Putamen (tissue), 1 donor: ENCODE measurements around the gene OGFR.

Experiments
- DNase-seq: peaks from one replicate; pipeline ENCODE4 v3.0.0-alpha.2; 2016; ENCODE audit warnings: low spot score

OGFR gene

DNA sequence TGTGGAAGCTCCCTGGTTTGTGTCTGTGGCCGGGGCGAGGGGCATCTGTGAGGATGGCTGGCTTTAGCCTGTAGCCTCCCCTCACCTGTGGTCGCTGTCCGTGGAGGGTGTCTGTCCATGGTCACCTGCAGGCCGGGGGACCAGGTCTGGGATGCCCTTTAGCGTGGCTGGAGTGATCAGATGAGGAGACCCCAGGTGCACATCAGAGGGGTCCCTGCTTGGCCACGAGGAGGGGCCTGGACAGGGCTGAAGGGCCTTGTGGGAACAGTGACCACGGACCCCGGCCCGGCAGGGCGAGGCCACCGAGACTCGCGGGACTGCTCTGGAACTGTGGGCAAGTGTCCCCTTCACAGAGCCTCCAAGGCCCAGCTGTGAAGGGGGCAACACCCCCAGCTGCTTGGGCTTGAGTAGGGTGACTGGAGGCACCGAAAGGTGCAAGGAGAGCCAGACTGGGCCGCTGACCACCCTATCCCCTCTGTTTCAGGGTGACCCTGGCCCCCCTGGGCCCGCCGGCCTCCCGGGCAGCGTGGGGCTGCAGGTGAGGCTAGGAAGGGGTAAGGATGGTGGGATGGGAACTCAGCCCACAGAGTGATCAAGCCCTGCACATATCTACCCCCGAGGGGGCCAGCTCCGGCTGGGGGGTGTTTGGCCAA is 20.8 kb downstream of the OGFR start:
- no peak for DNase-seq

DNA sequence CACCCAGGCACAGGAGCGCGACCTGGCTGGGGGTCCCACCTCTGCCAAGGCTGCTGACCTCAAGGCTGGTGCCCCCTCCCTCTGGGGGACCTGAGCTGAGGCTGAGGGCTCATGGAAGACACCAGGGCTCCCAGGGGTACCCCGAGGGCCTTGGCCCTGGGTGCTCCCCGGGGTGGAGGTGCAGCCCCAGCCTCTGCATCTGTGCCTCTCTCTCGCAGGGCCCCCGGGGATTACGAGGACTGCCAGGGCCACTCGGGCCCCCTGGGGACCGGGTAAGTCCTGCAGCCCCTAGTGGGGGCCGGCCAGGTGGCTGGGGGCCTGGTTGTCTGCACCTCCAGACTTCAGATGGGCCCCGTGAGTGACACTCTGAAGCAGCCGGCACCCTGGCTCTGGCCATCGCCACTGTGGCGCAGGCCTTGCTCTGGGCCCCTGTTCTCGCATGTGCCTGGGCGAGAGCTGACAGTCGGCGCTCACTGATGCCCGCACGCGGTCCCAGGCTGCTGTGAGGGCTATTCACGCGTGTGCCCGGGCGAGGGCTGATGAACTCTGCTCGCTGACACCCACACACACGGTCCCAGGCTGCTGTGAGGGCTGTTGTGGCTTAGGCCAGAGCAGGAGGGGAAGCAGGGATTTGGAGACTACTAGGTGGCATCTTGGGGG is 21.5 kb downstream of the OGFR start:
- DNase-seq = no peak

GRCh38 chr20:62826646-62827310 is 22.1 kb downstream of the OGFR start:
- no peak for DNase-seq

GRCh38 chr20:62827311-62828038 is 22.8 kb downstream of the OGFR start:
- no peak for DNase-seq

DNA sequence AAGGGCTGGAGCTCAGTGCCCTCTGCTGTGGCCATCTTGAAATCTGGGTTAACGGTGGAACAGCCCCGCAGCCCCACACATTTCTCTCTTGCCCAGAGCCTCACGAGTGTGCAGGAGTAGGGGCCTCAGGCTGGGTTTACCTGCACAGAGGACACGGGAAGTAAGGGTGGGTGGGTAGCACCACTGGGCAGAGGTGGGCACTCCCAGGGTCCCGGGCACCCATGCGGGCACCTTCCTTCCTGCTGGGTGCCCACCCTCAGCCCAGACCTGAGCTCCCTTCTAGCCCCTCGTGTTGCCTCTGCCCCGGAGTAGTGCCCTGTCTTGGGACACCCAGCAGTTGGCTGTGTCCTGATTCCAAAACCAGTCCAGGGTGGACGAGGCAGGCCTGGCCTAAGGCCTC is 23.4 kb downstream of the OGFR start:
- no peak for DNase-seq

DNA sequence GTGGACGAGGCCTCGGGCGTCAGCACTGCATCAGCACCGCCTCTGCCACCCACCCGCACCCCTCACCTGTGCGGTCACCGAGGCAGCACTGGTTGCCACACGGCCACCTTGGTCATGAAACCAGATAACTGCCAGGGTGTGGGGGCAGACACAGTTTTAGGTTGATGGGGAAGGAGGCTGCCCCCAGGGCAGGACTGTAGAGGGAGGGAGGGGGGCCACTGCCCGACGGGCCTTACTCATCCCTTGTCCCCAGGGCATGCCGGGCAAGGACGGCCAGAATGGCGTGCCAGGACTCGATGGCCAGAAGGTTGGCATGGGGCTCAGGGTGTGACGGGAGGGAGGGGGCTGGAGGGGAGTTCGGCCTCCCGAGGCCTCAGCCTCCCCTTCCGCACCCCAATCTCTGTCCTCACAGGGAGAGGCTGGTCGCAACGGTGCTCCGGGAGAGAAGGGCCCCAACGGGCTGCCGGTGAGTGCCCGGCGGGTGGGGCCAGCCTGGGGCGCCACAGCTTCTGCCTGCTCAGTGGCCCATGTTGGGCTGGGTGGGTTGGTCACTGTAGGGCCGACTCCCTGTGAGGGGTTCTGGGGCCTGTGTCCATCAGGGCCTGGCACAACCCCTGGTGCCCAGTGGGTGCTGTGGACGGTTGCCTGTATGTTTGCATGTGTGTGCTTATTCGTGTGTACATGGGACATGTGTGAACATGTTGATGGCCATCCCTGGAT is 24.0 kb downstream of the OGFR start:
- no peak for DNase-seq

- DNase-seq = no peak
These were observed 24.9 kb downstream of the OGFR start for GRCh38 chr20:62829231-62830230.

DNA sequence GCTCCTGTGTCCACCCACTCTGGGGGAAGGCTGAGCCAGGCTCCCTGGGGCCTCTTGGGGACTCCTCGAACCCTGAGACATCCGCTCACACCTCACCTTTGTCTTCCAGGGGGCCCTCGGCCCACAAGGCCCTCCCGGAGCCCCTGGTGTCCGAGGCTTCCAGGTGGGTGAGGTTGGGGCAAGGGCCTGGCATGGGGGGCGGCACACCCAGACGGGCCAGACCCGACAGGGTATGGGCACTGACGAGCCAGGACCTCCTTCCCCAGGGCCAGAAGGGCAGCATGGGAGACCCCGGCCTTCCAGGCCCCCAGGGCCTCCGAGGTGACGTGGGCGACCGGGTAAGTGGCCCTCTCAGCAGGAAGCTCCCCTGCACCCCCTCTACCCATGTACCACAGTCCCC is 25.6 kb downstream of the OGFR start:
- DNase-seq = no peak

- no peak for DNase-seq
These were observed 26.2 kb downstream of the OGFR start for GRCh38 chr20:62830821-62831220.

- DNase-seq = no peak
These were observed 26.7 kb downstream of the OGFR start for GRCh38 chr20:62831361-62831788.

DNA sequence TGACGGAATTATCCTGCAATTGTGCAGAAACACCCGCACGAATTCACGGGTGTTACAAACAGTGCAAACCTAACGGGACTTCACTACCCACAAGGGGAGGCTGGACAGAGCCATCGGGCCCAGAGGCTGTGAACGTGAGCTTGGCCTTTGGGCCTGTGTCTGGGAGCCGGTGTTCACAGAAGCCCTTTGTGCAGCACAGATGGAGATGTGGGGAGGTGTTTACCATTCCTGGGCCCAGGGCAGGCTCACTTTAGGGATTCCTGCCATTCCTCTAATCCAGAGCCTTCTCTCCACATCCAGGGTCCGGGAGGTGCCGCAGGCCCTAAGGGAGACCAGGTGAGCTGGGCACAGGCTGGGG is 27.2 kb downstream of the OGFR start:
- no peak for DNase-seq

- no peak for DNase-seq
These were observed 27.7 kb downstream of the OGFR start for GRCh38 chr20:62832212-62832922.

- DNase-seq = no peak
These were observed 28.3 kb downstream of the OGFR start for GRCh38 chr20:62832951-62833391.

DNA sequence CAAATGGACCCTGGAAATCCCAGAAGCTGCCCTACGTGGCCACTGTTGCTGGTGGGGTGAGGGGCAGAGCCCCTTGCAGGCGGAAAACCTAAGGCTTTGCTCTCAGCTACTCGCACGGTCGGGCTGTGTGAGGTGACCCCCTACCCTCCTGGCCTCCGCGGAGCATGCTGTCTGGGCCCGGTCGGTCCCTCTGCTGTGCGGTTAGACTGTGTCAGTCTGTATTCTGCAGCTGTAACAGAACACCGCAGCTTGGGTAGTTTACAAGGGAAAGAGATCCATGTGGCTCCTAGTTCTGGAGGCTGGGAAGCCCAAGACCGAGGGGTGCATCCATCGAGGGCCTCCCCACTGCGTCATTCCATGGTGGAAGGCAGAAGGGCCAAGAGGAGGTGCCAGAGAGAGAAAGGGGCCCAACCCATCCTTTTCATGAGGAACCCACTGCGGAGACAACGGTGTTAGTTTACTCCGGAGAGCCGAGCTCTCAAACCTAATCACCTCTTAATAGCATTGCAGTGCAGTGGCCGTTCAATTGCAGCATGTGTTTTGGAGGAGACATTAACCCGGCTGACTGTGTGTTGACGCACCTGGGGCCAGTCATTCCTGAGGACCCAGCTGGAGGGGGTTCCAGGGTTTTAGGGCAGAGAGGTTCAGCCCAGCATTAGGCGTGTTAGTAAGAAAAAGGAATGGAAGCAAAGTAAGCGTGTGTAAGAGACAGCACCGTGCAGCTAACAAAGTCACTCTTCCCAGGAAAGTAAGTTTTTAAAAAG is 30.5 kb downstream of the OGFR start:
- no peak for DNase-seq

DNA sequence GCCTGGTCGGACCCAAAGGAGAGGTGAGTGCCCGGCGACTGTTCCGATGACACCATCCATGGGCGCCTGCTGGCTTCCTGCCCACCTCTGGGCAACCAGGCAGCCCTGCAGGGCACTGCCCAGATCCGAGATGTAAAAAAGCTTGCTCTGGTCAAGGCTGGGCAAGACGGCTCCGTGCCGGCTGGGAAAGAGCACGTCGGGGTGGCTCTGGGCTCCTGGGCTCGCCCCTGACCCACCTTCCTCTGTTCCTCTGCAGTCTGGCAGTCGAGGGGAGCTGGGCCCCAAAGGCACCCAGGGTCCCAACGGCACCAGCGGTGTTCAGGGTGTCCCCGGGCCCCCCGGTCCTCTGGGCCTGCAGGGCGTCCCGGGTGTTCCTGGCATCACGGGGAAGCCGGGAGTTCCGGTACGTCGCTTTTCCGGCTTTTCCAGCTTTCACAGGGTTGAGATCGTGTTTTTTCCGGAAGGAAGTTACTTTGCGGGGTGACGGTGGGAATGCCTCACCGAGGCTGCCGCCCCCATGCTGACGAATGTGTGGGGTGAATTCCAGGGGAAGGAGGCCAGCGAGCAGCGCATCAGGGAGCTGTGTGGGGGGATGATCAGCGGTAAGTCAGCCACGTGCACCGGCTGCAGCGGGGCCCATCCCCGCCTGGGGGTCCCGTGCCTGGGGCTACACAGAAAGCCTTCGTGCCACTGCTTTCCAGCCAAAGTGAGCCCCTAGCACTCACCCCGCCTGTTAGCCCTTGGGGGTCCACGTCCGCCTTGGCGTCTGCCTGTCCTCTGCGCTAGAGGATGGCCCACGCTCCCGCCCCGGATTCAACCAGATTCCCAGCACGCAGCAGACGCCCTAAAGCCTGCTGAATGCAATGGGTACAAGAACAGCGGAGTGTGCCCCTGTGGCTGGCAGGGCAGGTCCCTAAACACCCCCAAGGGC is 31.6 kb downstream of the OGFR start:
- DNase-seq = no peak

- DNase-seq = no peak
These were observed 32.4 kb downstream of the OGFR start for GRCh38 chr20:62836967-62837490.

GRCh38 chr20:62837790-62838127 is 33.1 kb downstream of the OGFR start:
- DNase-seq = no peak
